Esophagus muscularis mucosa (tissue), 4 donors: ENCODE measurements around the gene ABR.
A peak's percentile ranks its signal among the peaks of the same experiment; 100 is the strongest.

Experiments used
- CTCF ChIP-seq, 3 experiments: fragments of 200-600 bp in 2 of 3; fragments of 450-650 bp in 1 of 3; sonication (generic) in 2 of 3; IDR thresholded peaks; one replicate each; pipeline ENCODE4 v1.5.1; 2017 to 2019; ENCODE audit warnings: antibody characterized with exemption in 3 of 3, mild to moderate bottlenecking in 2 of 3, moderate library complexity in 1 of 3
- EP300 ChIP-seq: sonication (generic); formaldehyde crosslinking; IDR thresholded peaks from one replicate; pipeline ENCODE4 v1.6.1; 2017; ENCODE audit warnings: antibody characterized with exemption
- POLR2A ChIP-seq: fragments of 450-650 bp; IDR thresholded peaks from one replicate; pipeline ENCODE4 v1.6.1; 2017; ENCODE audit warnings: antibody characterized with exemption, moderate library complexity, mild to moderate bottlenecking, low read depth

- TF ChIP-seq CTCF (IDR thresholded peaks at IDR 0.05) (peak; percentile 34 to 67 (median 45)), POLR2A (no peak), EP300 (no peak)
Measured at GRCh38 chr17:1058423-1059130, 121.2 kb downstream of the ABR start.
